22Rv1 (cell line): ENCODE measurements around the gene MEIS3.

Experiments
- H3K27ac ChIP-seq: fragments of 450-650 bp; 2 replicates; pipeline ENCODE4 v1.5.1; 2017
- CTCF ChIP-seq: fragments of 450-650 bp; IDR thresholded peaks from 2 replicates; pipeline ENCODE4 v1.5.1; 2017; ENCODE audit warnings: mild to moderate bottlenecking
- ZFX ChIP-seq: fragments of 450-650 bp; IDR thresholded peaks from 2 replicates; pipeline ENCODE4 v1.6.1; 2017; ENCODE audit warnings: antibody characterized with exemption, borderline replicate concordance

The MEIS3 gene

GRCh38 chr19:47353307-47353712, 66.0 kb downstream of the MEIS3 start:
- TF ChIP-seq CTCF (no peak), ZFX (no peak)
- no peak overlapping the region for H3K27ac ChIP-seq
